ENCODE measurements around the gene LGALS4.

The LGALS4 gene

DNA sequence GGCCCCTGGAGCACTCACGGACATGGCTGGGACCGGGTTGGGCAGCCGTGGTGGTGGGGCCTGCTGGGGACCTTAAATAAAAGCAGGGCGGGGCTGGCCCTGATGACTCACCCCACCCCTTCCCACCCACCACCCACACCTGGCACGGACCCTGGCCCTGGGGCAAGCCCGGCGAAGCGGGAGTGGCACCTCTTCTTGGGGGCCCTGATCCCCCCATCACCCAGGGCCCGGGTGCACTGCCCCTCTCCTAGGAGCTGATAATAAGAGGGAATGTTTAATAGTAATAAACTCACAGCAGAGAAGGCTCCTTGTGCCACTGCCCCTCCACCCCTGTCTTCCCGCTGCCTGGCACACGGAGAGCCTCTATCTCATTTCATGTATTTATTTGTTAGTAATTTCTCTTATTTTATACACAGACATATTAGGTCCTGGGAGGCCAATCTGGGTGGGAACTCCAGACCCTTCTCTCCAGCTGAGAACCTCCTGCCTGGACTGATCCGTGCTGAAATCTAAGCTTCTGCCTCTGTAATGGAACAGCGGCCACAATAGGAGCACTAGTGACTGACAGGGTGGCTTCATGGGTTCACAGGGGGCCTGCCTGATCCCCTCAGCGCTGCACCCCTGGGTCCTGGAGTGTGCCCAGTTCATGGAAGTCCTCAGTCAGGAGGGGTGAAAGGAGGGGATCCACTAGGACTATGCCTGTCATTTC lies 39.1 kb downstream of the LGALS4 start, which contains the start of gene LGALS7:
Gene LGALS7, minus strand, starts transcription at position 49 of the 709 bp plus-strand sequence. Its CDS starts 25 bp downstream, at position 24.
- TF ChIP-seq SIN3A (IDR thresholded peaks at IDR 0.05; ENCODE audit: borderline replicate concordance, insufficient read depth, low read length) (no peak), FOXP2 (optimal IDR thresholded peaks at IDR 0.05; ENCODE audit: borderline replicate concordance, extremely low read depth, extremely low read length, insufficient read depth) (no peak), POLR2AphosphoS5 (IDR thresholded peaks at IDR 0.05; ENCODE audit: low read depth, low read length) (no peak), TAF1 (IDR thresholded peaks at IDR 0.05; ENCODE audit: borderline replicate concordance, insufficient read depth, low read length) (no peak)

DNA sequence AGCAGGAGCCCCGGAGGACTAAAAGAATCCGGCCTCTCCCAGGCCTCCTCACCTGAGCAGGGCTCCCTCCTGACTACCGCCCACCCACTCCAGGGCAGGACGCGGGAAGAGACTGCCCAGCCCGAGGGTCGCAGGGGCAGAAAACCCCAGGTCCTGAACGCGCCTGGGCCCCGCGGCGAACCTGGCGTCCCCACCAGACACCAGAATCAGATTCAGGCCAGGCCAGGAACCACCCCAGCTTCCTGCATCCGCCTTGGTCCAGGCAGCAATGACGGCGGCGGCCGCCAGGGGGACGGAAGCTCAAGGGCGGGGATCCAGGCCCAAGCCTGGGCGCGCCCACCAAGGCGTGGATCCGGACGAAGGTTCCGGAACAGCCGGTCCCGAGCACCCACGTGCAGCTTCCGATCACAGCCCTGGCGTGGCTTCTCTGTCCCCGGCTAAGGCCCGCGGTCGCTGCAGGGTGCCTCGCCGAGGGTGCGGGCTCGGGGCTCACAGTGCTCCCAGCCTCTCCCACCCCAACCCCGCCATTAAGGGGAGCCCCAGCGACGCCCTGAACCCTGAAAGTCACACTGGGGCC lies 43.0 kb downstream of the LGALS4 start:
- no peak for TF ChIP-seq REST (IDR thresholded peaks at IDR 0.05; ENCODE audit: insufficient read depth in 1 of 2, low read depth in 2 of 2, low read length in 2 of 2)
- no peak for TF ChIP-seq FOXP2 (optimal IDR thresholded peaks at IDR 0.05; ENCODE audit: borderline replicate concordance, extremely low read depth, extremely low read length, insufficient read depth)
- TF ChIP-seq SIN3A (IDR thresholded peaks at IDR 0.05; ENCODE audit: borderline replicate concordance, insufficient read depth, low read length) = no peak
- no peak for TF ChIP-seq TAF1 (IDR thresholded peaks at IDR 0.05; ENCODE audit: borderline replicate concordance, insufficient read depth, low read length)
- no peak for TF ChIP-seq POLR2AphosphoS5 (IDR thresholded peaks at IDR 0.05; ENCODE audit: low read depth, low read length)

DNA sequence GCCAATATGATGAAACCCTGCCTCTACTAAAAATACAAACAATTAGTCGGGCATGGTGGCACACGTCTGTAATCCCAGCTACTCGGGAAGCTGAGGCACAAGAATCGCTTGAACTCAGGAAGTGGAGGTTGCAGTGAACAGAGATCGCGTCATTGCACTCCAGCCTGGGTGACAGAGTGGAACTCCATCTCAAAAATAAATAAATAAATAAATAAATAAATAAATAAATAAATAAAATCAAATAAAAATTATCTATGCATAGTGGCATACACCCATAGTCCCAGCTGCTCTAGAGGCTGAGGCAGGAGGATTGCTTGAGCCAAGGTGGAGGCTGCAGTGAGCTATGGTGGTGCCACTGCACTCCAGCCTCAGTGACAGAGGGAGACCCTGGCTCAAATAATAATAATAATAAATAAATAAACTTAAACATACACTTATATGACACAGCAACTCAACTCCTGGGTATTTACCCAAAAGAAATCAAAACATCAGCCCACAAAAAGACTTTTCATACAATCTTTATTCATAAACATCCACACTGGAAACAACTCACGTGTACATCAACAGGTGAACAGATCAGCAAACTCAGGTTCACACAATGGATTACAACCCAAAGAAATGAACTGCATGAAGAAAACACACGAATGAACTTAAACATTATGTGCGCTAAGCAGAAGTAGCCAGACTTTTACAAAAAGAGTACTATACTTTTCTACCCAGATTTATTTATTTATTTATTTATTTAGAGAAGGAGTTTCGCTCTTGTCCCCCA lies 46.3 kb downstream of the LGALS4 start:
- TF ChIP-seq TAF1 (IDR thresholded peaks at IDR 0.05; ENCODE audit: borderline replicate concordance, insufficient read depth, low read length) = no peak
- no peak for TF ChIP-seq POLR2AphosphoS5 (IDR thresholded peaks at IDR 0.05; ENCODE audit: low read depth, low read length)
- TF ChIP-seq REST (IDR thresholded peaks at IDR 0.05; ENCODE audit: insufficient read depth in 1 of 2, low read depth in 2 of 2, low read length in 2 of 2) = no peak
- no peak for TF ChIP-seq SIN3A (IDR thresholded peaks at IDR 0.05; ENCODE audit: borderline replicate concordance, insufficient read depth, low read length)
- TF ChIP-seq FOXP2 (optimal IDR thresholded peaks at IDR 0.05; ENCODE audit: borderline replicate concordance, extremely low read depth, extremely low read length, insufficient read depth) = no peak

DNA sequence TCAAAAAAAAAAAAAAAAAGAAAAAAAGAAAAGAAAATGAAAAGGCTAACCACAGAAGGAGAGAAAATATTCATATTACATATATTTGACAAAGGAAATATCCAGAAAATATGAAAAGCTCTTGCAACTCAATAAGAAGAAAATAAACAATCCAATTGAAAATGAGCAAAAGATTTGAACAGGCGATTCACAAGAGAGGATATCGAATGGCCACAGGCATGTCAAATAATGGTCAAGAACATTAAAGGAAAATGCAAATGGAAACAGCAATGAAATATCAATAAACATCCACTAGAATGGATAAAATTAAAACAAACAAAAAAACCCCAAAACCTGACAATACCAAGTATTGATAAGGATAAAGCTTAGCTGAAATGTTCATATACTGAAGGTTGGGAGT lies 47.5 kb downstream of the LGALS4 start:
- TF ChIP-seq TAF1 (IDR thresholded peaks at IDR 0.05; ENCODE audit: borderline replicate concordance, insufficient read depth, low read length) (no peak), FOXP2 (optimal IDR thresholded peaks at IDR 0.05; ENCODE audit: borderline replicate concordance, extremely low read depth, extremely low read length, insufficient read depth) (no peak), POLR2AphosphoS5 (IDR thresholded peaks at IDR 0.05; ENCODE audit: low read depth, low read length) (no peak), REST (IDR thresholded peaks at IDR 0.05; ENCODE audit: insufficient read depth in 1 of 2, low read depth in 2 of 2, low read length in 2 of 2) (no peak), SIN3A (IDR thresholded peaks at IDR 0.05; ENCODE audit: borderline replicate concordance, insufficient read depth, low read length) (no peak)

DNA sequence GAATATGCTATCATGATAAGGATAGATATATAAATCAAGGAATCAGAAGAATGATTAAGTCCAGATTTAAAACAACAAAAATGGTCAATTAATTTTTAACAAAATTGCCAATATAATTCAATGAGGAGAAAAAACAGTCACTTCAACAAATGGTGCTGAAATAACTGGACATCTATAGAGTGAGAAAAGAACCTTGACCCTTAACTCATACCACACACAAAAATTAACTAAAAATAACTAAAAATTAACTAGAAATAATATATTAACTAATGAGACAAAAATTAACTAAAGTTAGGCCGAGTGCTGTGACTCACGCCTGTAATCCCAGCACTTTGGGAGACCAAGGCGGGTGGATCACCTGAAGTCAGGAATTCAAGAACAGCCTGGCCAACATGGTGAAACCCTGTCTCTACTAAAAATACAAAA lies 48.9 kb downstream of the LGALS4 start:
- TF ChIP-seq SIN3A (IDR thresholded peaks at IDR 0.05; ENCODE audit: borderline replicate concordance, insufficient read depth, low read length) = no peak
- TF ChIP-seq POLR2AphosphoS5 (IDR thresholded peaks at IDR 0.05; ENCODE audit: low read depth, low read length) = no peak
- TF ChIP-seq FOXP2 (optimal IDR thresholded peaks at IDR 0.05; ENCODE audit: borderline replicate concordance, extremely low read depth, extremely low read length, insufficient read depth) = no peak
- no peak for TF ChIP-seq TAF1 (IDR thresholded peaks at IDR 0.05; ENCODE audit: borderline replicate concordance, insufficient read depth, low read length)
- no peak for TF ChIP-seq REST (IDR thresholded peaks at IDR 0.05; ENCODE audit: insufficient read depth in 1 of 2, low read depth in 2 of 2, low read length in 2 of 2)
